ENCODE measurements around the gene POU6F1.

- TF ChIP-seq CTCF (conservative IDR thresholded peaks at IDR 0.05 in 1 of 2, IDR thresholded peaks at IDR 0.05 in 1 of 2; ENCODE audit: low read depth in 1 of 2, low read length in 2 of 2): no peak
- TF ChIP-seq EZH2 (IDR thresholded peaks at IDR 0.05; ENCODE audit: low read length, missing control alignments): no peak
Measured at GRCh38 chr12:51160814-51161459, 56.9 kb downstream of the POU6F1 start.
